B cell (primary cell): ENCODE results near the gene RDH12.

ENCODE experiments used
- EZH2 ChIP-seq: IDR thresholded peaks from 2 replicates; pipeline ENCODE4 v1.6.1; 2012; ENCODE audit warnings: borderline replicate concordance, low read depth, mild to moderate bottlenecking, moderate library complexity, low read length; ENCODE audit not compliant: insufficient read depth, poor library complexity, severe bottlenecking
- TF ChIP-seq, protein P1 (sequence below): fragments of 200-600 bp; IDR thresholded peaks from one replicate; pipeline ENCODE4 v1.8.0; 2022; ENCODE audit warnings: antibody characterized with exemption, mild to moderate bottlenecking

DNA sequence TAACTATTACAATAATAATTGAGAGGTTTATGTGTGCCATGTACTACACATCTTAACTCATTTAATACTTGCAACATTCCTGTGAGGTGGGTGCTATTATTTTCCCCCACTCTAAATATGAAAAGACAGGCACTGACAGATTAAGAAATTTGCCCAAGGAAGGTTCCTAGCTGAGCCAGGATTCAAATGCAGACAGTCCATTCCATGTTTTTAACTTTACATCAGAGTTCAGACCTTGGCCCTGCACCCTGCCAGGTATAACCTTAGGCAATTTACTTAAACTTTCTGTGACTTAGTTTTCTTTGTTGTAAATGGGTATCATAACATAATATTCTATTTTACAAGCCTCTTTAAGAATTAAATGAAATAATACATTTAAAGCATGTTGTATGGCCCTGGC lies 26.6 kb downstream of the RDH12 start:
- TF ChIP-seq, protein P1, sequence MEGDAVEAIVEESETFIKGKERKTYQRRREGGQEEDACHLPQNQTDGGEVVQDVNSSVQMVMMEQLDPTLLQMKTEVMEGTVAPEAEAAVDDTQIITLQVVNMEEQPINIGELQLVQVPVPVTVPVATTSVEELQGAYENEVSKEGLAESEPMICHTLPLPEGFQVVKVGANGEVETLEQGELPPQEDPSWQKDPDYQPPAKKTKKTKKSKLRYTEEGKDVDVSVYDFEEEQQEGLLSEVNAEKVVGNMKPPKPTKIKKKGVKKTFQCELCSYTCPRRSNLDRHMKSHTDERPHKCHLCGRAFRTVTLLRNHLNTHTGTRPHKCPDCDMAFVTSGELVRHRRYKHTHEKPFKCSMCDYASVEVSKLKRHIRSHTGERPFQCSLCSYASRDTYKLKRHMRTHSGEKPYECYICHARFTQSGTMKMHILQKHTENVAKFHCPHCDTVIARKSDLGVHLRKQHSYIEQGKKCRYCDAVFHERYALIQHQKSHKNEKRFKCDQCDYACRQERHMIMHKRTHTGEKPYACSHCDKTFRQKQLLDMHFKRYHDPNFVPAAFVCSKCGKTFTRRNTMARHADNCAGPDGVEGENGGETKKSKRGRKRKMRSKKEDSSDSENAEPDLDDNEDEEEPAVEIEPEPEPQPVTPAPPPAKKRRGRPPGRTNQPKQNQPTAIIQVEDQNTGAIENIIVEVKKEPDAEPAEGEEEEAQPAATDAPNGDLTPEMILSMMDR: no peak
- TF ChIP-seq EZH2: no peak
